Ovary (tissue), 9 donors: ENCODE data around the gene BHLHE41. TPM values are rescaled to one million over a fixed set of nuclear protein-coding genes. Genes with fewer than 3 reads are reported as not detected.

ENCODE experiments used
- DNase-seq, 5 donors: peaks; one replicate each; pipeline ENCODE4 v3.0.0-alpha.2; 2019 to 2020
- H3K27ac ChIP-seq, 2 donors: fragments of 200-600 bp; one replicate each; pipeline versions ENCODE4 v1.5.1 to v1.8.0; 2019 to 2022
- H3K27me3 ChIP-seq: fragments of 200-600 bp; one replicate; pipeline ENCODE4 v1.8.0; 2022
- H3K36me3 ChIP-seq: fragments of 200-600 bp; sonication (generic); one replicate; pipeline ENCODE4 v1.5.1; 2019
- H3K4me1 ChIP-seq: one replicate; pipeline ENCODE4 v1.8.1; 2013; ENCODE audit warnings: mild to moderate bottlenecking, moderate library complexity; ENCODE audit not compliant: insufficient read depth
- H3K4me3 ChIP-seq: fragments of 200-600 bp; sonication (generic); one replicate; pipeline ENCODE4 v1.5.1; 2017
- H3K9me3 ChIP-seq, 2 donors: fragments of 200-600 bp in 1 of 2; sonication (generic) in 1 of 2; one replicate each; pipeline versions ENCODE4 v1.5.1 to v1.8.1; 2013 to 2019; ENCODE audit warnings: mild to moderate bottlenecking in 1 of 2, moderate library complexity in 1 of 2
- CTCF ChIP-seq, 3 donors: fragments of 450-650 bp in 2 of 3; fragments of 200-600 bp in 1 of 3; IDR thresholded peaks; one replicate each; pipeline versions ENCODE4 v1.5.1 to v1.8.0; 2016 to 2022; ENCODE audit warnings: antibody characterized with exemption in 3 of 3, mild to moderate bottlenecking in 1 of 3
- EP300 ChIP-seq: sonication (generic); formaldehyde crosslinking; IDR thresholded peaks from one replicate; pipeline ENCODE4 v1.6.1; 2017; ENCODE audit warnings: antibody characterized with exemption
- POLR2A ChIP-seq: fragments of 450-650 bp; IDR thresholded peaks from one replicate; pipeline ENCODE4 v1.6.1; 2017; ENCODE audit warnings: antibody characterized with exemption, mild to moderate bottlenecking, moderate library complexity
- WGBS, 3 donors: extraction: QIAGEN DNeasy Blood & Tissue Kit in 1 of 3; methylation state at CpG; one replicate each; pipeline versions ENCODE4 v1.1.5 to v1.1.7; 2013 to 2017; 5-methylcytosine and 5-hydroxymethylcytosine counted together
- intact Hi-C, 4 donors: fragments of 100-400 bp; cut with DNase I; formaldehyde crosslinking; loops; one replicate each; pipeline versions ENCODE4 v1.11.0 to v1.15.1; 2022 to 2023
- polyA plus RNA-seq, 2 donors: library from polyadenylated mRNA; stranded (reverse); fragments of 200-250 nt in 1 of 2; fragments of 350-450 nt in 1 of 2; fragmentation: Illumina TruSeq in 1 of 2; extraction: RNeasy Lipid Tissue Mini Kit (QIAGEN cat#74804) in 1 of 2; gene quantifications; one replicate each; pipeline ENCODE4 v1.2.3, GENCODE V29; 2013 to 2014
- total RNA-seq, 7 donors: library from RNA; depleted of rRNA in 2 of 7; stranded (reverse); fragments of >200 nt in 2 of 7; fragmentation: NEBNext Ultra II Directional in 3 of 7; extraction: Animal tissue kit (Norgen Biotek cat#: 25700) in 3 of 7; gene quantifications; one replicate each; pipeline versions ENCODE4 v1.1.0 to v1.2.4, GENCODE V29; 2016 to 2023
- donor health status: DM: no; HTN: no; CAD: no; lungs with moderate emphysema.
- donor health status: DM: no; HTN: no; CAD: no.
- donor health status: Bipolar disorder and iron deficiency.
- donor health status: DM: yes; HTN: yes; CAD: no.
- donor health status: DM: no; HTN: no; CAD: no.
- donor health status: DM: yes; HTN: yes; CAD: no.

BHLHE41 gene
- total and polyA plus RNA-seq, 9 donors, result 4.2 to 42.8 (median 27.4) TPM

GRCh38 chr12:26090836-26091510 is 33.9 kb downstream of the BHLHE41 start:
- no peaks in the 10 kb centered on the region for H3K4me1 ChIP-seq
- 89 to 93% (median 91%) methylated on average over 11 of the region's 11 CpGs for WGBS, 3 donors
- H3K27ac ChIP-seq, result no peak overlapping the region
- H3K4me3 ChIP-seq, result no peak overlapping the region
- TF ChIP-seq POLR2A (no peak), CTCF (IDR thresholded peaks at IDR 0.05) (no peak), EP300 (no peak)
- DNase-seq, result no peak
- no peaks in the 10 kb centered on the region for H3K36me3 ChIP-seq
- no peaks in the 10 kb centered on the region for H3K9me3 ChIP-seq
- H3K27me3 ChIP-seq, result no peaks in the 10 kb centered on the region
- intact Hi-C loops, result loop anchor here in 3 of 4 donors (5.0 to 10.0 kb wide), 3 partner anchors 521 to 656 kb away; no protein-coding TSS in a partner anchor

- intact Hi-C loops, result loop anchor here in 1 of 4 donors (10.0 kb wide), 1 partner anchor 654 kb away; no protein-coding TSS in a partner anchor
- Histone ChIP-seq H3K4me3 (no peak overlapping the region), H3K4me1 (no peaks in the 10 kb centered on the region), H3K27me3 (no peaks in the 10 kb centered on the region), H3K9me3 (no peaks in the 10 kb centered on the region), H3K27ac (no peak overlapping the region), H3K36me3 (no peaks in the 10 kb centered on the region)
- DNase-seq, result no peak
- 72 to 78% (median 74%) methylated on average over 2 of the region's 2 CpGs for WGBS, 3 donors
- no peak for TF ChIP-seq EP300
- no peak for TF ChIP-seq CTCF (IDR thresholded peaks at IDR 0.05)
- TF ChIP-seq POLR2A, result no peak
These were observed 35.8 kb downstream of the BHLHE41 start for GRCh38 chr12:26088998-26089397.

- TF ChIP-seq CTCF (IDR thresholded peaks at IDR 0.05) (no peak), POLR2A (no peak), EP300 (no peak)
- Histone ChIP-seq H3K27ac (no peak overlapping the region), H3K36me3 (no peaks in the 10 kb centered on the region), H3K27me3 (no peaks in the 10 kb centered on the region), H3K4me3 (no peak overlapping the region), H3K9me3 (no peaks in the 10 kb centered on the region), H3K4me1 (no peaks in the 10 kb centered on the region)
- 87 to 97% (median 94%) methylated on average over 1 of the region's 1 CpG for WGBS, 3 donors
- no peak for DNase-seq
- intact Hi-C loops, result loop anchor here in 1 of 4 donors (10.0 kb wide), 1 partner anchor 652 kb away; no protein-coding TSS in a partner anchor
These were observed 37.9 kb downstream of the BHLHE41 start for GRCh38 chr12:26086936-26087335.

- 92 to 95% (median 94%) methylated on average over 1 of the region's 1 CpG for WGBS, 3 donors
- no peak for DNase-seq
- H3K27ac ChIP-seq, result no peak overlapping the region
- H3K4me3 ChIP-seq, result no peak overlapping the region
- intact Hi-C loops, result loop anchor here in 1 of 4 donors (10.0 kb wide), 1 partner anchor 646 kb away; no protein-coding TSS in a partner anchor
- H3K9me3 ChIP-seq, result no peaks in the 10 kb centered on the region
- TF ChIP-seq POLR2A (no peak), EP300 (no peak), CTCF (IDR thresholded peaks at IDR 0.05) (no peak)
- H3K36me3 ChIP-seq, result no peaks in the 10 kb centered on the region
- no peaks in the 10 kb centered on the region for H3K27me3 ChIP-seq
- H3K4me1 ChIP-seq, result no peaks in the 10 kb centered on the region
These were observed 43.9 kb downstream of the BHLHE41 start for GRCh38 chr12:26080911-26081310.
